H9 (cell line): ENCODE data around the gene ATP6V0A1. TPM values are rescaled to one million over a fixed set of nuclear protein-coding genes. Genes with fewer than 3 reads are reported as not detected.
A peak's percentile ranks its signal among the peaks of the same experiment; 100 is the strongest.

ENCODE experiments used
- DNase-seq: peaks from one replicate; pipeline ENCODE4 v3.0.0-alpha.2; 2017
- H2AFZ ChIP-seq: one replicate; pipeline ENCODE4 v1.6.1; 2013; ENCODE audit warnings: mild to moderate bottlenecking, low read length, control low read depth, moderate library complexity
- H2AK5ac ChIP-seq: 2 replicates; pipeline ENCODE4 v1.6.1; 2013; ENCODE audit warnings: low read length, control low read depth, mixed read lengths; ENCODE audit not compliant: insufficient read length
- H2BK120ac ChIP-seq: one replicate; pipeline ENCODE4 v1.6.1; 2013; ENCODE audit warnings: low read depth, mild to moderate bottlenecking, low read length, control low read depth, inconsistent platforms; ENCODE audit not compliant: poor library complexity, severe bottlenecking
- H2BK12ac ChIP-seq: 2 replicates; pipeline ENCODE4 v1.6.1; 2013; ENCODE audit warnings: low read length, control low read depth, mixed read lengths, low read depth; ENCODE audit not compliant: insufficient read length
- H2BK15ac ChIP-seq: 2 replicates; pipeline ENCODE4 v1.6.1; 2013; ENCODE audit warnings: low read depth, low read length, control low read depth
- H2BK20ac ChIP-seq: one replicate; pipeline ENCODE4 v1.6.1; 2013; ENCODE audit warnings: low read depth, mild to moderate bottlenecking, low read length, control low read depth, inconsistent platforms; ENCODE audit not compliant: poor library complexity, severe bottlenecking
- H2BK5ac ChIP-seq: 2 replicates; pipeline ENCODE4 v1.6.1; 2013; ENCODE audit warnings: low read length, control low read depth, mixed read lengths; ENCODE audit not compliant: insufficient read length
- H3K14ac ChIP-seq: 2 replicates; pipeline ENCODE4 v1.6.1; 2013; ENCODE audit warnings: low read length, control low read depth; ENCODE audit not compliant: insufficient read depth
- H3K18ac ChIP-seq: 2 replicates; pipeline ENCODE4 v1.6.1; 2013; ENCODE audit warnings: low read depth, mild to moderate bottlenecking, mixed read lengths, low read length, control low read depth; ENCODE audit not compliant: insufficient read length
- H3K23ac ChIP-seq: 2 replicates; pipeline ENCODE4 v1.6.1; 2013; ENCODE audit warnings: low read length, control low read depth, mixed read lengths, low read depth; ENCODE audit not compliant: insufficient read length
- H3K23me2 ChIP-seq: 2 replicates; pipeline ENCODE4 v1.6.1; 2013; ENCODE audit warnings: low read depth, mild to moderate bottlenecking, mixed read lengths, low read length, control low read depth; ENCODE audit not compliant: insufficient read length, poor library complexity, severe bottlenecking
- H3K27ac ChIP-seq: 2 replicates; pipeline ENCODE4 v1.5.1; 2013; ENCODE audit warnings: low read length, control low read depth, mixed read lengths, low read depth; ENCODE audit not compliant: insufficient read length
- H3K27me3 ChIP-seq: 2 replicates; pipeline ENCODE4 v1.6.1; 2013; ENCODE audit warnings: low read length, control low read depth, inconsistent platforms; ENCODE audit not compliant: insufficient read depth
- H3K4ac ChIP-seq: 2 replicates; pipeline ENCODE4 v1.6.1; 2013; ENCODE audit warnings: low read depth, mild to moderate bottlenecking, control low read depth, inconsistent platforms, low read length, moderate library complexity
- H3K4me1 ChIP-seq: 2 replicates; pipeline ENCODE4 v1.6.1; 2013; ENCODE audit warnings: low read length, control low read depth, inconsistent platforms; ENCODE audit not compliant: insufficient read depth
- H3K4me2 ChIP-seq: 2 replicates; pipeline ENCODE4 v1.6.1; 2013; ENCODE audit warnings: low read length, control low read depth, mixed read lengths; ENCODE audit not compliant: insufficient read length, insufficient read depth
- H3K56ac ChIP-seq: 2 replicates; pipeline ENCODE4 v1.6.1; 2013; ENCODE audit warnings: low read depth, mild to moderate bottlenecking, mixed read lengths, low read length, control low read depth; ENCODE audit not compliant: insufficient read length
- H3K79me1 ChIP-seq: 2 replicates; pipeline ENCODE4 v1.6.1; 2013; ENCODE audit warnings: low read depth, mild to moderate bottlenecking, moderate library complexity, low read length, control low read depth, inconsistent platforms; ENCODE audit not compliant: insufficient read depth, poor library complexity, severe bottlenecking
- H3K79me2 ChIP-seq: 2 replicates; pipeline ENCODE4 v1.6.1; 2013; ENCODE audit warnings: low read length, control low read depth, inconsistent platforms; ENCODE audit not compliant: insufficient read depth
- H3K9ac ChIP-seq: 2 replicates; pipeline ENCODE4 v1.6.1; 2013; ENCODE audit warnings: low read length, control low read depth, mixed read lengths; ENCODE audit not compliant: insufficient read length; ENCODE audit errors: extremely low read depth
- H3K9me3 ChIP-seq: one replicate; pipeline ENCODE4 v1.6.1; 2013; ENCODE audit warnings: low read depth, low read length, inconsistent platforms; ENCODE audit not compliant: control insufficient read depth
- H3T11ph ChIP-seq: one replicate; pipeline ENCODE4 v1.6.1; 2013; ENCODE audit warnings: mild to moderate bottlenecking, low read length, control low read depth, inconsistent platforms
- H4K20me1 ChIP-seq: one replicate; pipeline ENCODE4 v1.6.1; 2013; ENCODE audit not compliant: control insufficient read depth, insufficient read length, insufficient read depth
- H4K5ac ChIP-seq: 2 replicates; pipeline ENCODE4 v1.6.1; 2013; ENCODE audit warnings: low read depth, mild to moderate bottlenecking, mixed read lengths, low read length, control low read depth; ENCODE audit not compliant: insufficient read length
- H4K8ac ChIP-seq: replicated peaks from 2 replicates; pipeline ENCODE4 v1.6.1; 2013; ENCODE audit warnings: low read length, control low read depth, mixed read lengths, low read depth; ENCODE audit not compliant: insufficient read length
- H4K91ac ChIP-seq: 2 replicates; pipeline ENCODE4 v1.6.1; 2013; ENCODE audit warnings: low read depth, mild to moderate bottlenecking, moderate library complexity, mixed read lengths, low read length, control low read depth; ENCODE audit not compliant: insufficient read length
- H3K27ac Mint-ChIP-seq, 3 experiments: 2 replicates in 2 of 3; 3 replicates in 1 of 3; pipeline ENCODE4 v1.8.0; 2020 to 2021; ENCODE audit warnings: mixed read lengths in 3 of 3, mild to moderate bottlenecking in 1 of 3, moderate library complexity in 1 of 3
- H3K27me3 Mint-ChIP-seq: 2 replicates; pipeline ENCODE4 v1.8.0; 2021; ENCODE audit warnings: low read depth, mild to moderate bottlenecking, moderate library complexity, mixed read lengths
- H3K36me3 Mint-ChIP-seq, 3 experiments: 2 replicates in 2 of 3; 3 replicates in 1 of 3; pipeline ENCODE4 v1.8.0; 2020 to 2021; ENCODE audit warnings: low read depth in 3 of 3, mixed read lengths in 3 of 3; ENCODE audit not compliant: insufficient read depth in 1 of 3
- H3K4me1 Mint-ChIP-seq, 2 experiments: 2 replicates each; pipeline ENCODE4 v1.8.0; 2020; ENCODE audit warnings: mixed read lengths in 2 of 2
- H3K4me3 Mint-ChIP-seq, 2 experiments: 2 replicates in 1 of 2; 3 replicates in 1 of 2; pipeline ENCODE4 v1.8.0; 2020 to 2021; ENCODE audit warnings: mild to moderate bottlenecking in 2 of 2, mixed read lengths in 2 of 2, moderate library complexity in 1 of 2
- H3K9me3 Mint-ChIP-seq, 2 experiments: 2 replicates in 1 of 2; 3 replicates in 1 of 2; pipeline ENCODE4 v1.8.0; 2020; ENCODE audit warnings: mild to moderate bottlenecking in 2 of 2, mixed read lengths in 2 of 2, moderate library complexity in 1 of 2
- WGBS: extraction: QIAGEN DNeasy Blood & Tissue Kit; methylation state at CpG from one replicate; pipeline ENCODE4 v1.1.7; 2013; ENCODE audit warnings: missing lambda C conversion rate, low lambda C conversion rate, mixed read lengths; ENCODE audit not compliant: insufficient read length; ENCODE audit errors: extremely low coverage; 5-methylcytosine and 5-hydroxymethylcytosine counted together
- total RNA-seq: library from RNA; stranded (reverse); gene quantifications from 2 replicates; pipeline ENCODE4 v1.2.1, GENCODE V29; 2021
- TF ChIP-seq, protein P1 (sequence below): fragments of 200-600 bp; sonication (generic); conservative IDR thresholded peaks from 3 replicates; pipeline ENCODE4 v1.8.0; 2021; ENCODE audit warnings: antibody characterized with exemption, mild to moderate bottlenecking

The ATP6V0A1 gene
- total RNA-seq, 1 experiment from 2014 or later = 54.1 TPM

DNA sequence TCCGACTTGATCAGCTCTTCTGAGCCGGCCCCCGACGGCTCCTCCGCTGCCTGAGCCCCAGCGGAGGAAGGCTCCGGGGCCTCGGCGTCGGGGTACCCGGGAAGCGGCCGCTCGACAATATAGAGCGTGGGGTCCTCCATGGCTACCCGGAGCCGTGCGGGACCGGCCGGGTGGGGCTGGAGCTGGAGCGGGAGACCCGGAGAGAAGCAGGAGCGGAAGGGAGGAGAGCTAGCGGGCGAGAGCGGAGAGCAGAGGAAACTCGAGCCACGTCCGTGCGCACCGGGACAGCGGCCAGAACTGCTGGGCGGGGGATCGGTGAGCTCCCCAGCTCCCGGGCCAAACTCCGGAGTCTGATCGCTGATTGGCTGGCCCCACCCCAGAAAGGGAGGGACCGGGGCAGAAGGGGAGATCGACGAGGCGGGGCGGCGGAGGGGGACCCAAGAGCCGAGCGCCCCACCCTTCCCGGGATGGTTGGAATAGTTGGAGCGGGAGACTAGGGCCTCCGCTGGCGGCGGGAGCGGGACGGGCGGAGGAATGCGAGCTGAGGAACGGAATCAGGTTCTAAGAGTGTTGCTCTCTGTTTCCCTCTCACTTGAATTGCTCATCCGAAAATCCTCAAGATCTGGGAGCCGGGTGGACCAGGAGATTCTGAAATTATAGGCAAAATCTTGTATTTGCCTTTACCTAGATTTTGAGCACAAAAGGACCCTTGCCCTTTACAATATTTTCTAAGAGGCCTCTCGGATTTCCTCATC is 35.5 kb upstream of the ATP6V0A1 start, which contains the start of gene CAVIN1:
TSS of gene CAVIN1 (minus strand) at position 299 of the 755 bp plus-strand sequence. CDS start at position 140, 159 bp downstream.
- Histone ChIP-seq H3K79me2 (no peaks in the 10 kb centered on the region), H3K9me3 (no peaks in the 10 kb centered on the region), H3K23me2 (peaks cover 24% of the 10 kb centered on the region), H2BK120ac (no peak within 1 kb of the TSS), H3K4ac (no peak within 1 kb of the TSS), H2AFZ (peak within 1 kb of the TSS; percentile 60), H4K5ac (no peak within 1 kb of the TSS), H2BK20ac (no peak within 1 kb of the TSS), H3K18ac (peak within 1 kb of the TSS; percentile 1), H3T11ph (no peak within 1 kb of the TSS), H2BK12ac (no peak within 1 kb of the TSS), H3K9ac (peak within 1 kb of the TSS; percentile 39), H3K27ac (no peak within 1 kb of the TSS), H3K56ac (no peak within 1 kb of the TSS), H2BK5ac (no peak within 1 kb of the TSS), H4K20me1 (no peaks in the 10 kb centered on the region), H3K14ac (peak within 1 kb of the TSS; percentile 35; the same call in 1 of the 2 replicates), H3K23ac (no peak within 1 kb of the TSS), H3K4me2 (peak within 1 kb of the TSS; percentile 77), H2AK5ac (no peak within 1 kb of the TSS), H3K79me1 (no peaks in the 10 kb centered on the region), H4K8ac (no peak within 1 kb of the TSS), H3K27me3 (no peaks in the 10 kb centered on the region; the same call in 1 of the 2 replicates), H3K4me1 (no peaks in the 10 kb centered on the region; the same call in 1 of the 2 replicates), H2BK15ac (no peak within 1 kb of the TSS), H4K91ac (no peak within 1 kb of the TSS)
- TF ChIP-seq, protein P1, sequence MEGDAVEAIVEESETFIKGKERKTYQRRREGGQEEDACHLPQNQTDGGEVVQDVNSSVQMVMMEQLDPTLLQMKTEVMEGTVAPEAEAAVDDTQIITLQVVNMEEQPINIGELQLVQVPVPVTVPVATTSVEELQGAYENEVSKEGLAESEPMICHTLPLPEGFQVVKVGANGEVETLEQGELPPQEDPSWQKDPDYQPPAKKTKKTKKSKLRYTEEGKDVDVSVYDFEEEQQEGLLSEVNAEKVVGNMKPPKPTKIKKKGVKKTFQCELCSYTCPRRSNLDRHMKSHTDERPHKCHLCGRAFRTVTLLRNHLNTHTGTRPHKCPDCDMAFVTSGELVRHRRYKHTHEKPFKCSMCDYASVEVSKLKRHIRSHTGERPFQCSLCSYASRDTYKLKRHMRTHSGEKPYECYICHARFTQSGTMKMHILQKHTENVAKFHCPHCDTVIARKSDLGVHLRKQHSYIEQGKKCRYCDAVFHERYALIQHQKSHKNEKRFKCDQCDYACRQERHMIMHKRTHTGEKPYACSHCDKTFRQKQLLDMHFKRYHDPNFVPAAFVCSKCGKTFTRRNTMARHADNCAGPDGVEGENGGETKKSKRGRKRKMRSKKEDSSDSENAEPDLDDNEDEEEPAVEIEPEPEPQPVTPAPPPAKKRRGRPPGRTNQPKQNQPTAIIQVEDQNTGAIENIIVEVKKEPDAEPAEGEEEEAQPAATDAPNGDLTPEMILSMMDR = no peak
- Mint-ChIP-seq H3K4me3 (peak within 1 kb of the TSS; percentile 88 to 93), H3K9me3 (no peaks in the 10 kb centered on the region; a peak in 1 of 5 replicates), H3K36me3 (peaks cover 0 to 2% (median 0%) of the 10 kb centered on the region in 3 experiments; a peak in 3 of 7 replicates), H3K27ac (peak within 1 kb of the TSS; percentile 80 to 92 (median 92)), H3K27me3 (peaks cover 23% of the 10 kb centered on the region), H3K4me1 (peaks cover 30 to 38% of the 10 kb centered on the region in 2 experiments)
- no CpG with 5 or more reads among the region's 58 CpGs for WGBS
- DNase-seq = peak; percentile 99
